GM23338 (cell line): ENCODE results near the gene BDKRB1. TPM values are rescaled to one million over a fixed set of nuclear protein-coding genes. Genes with fewer than 3 reads are reported as not detected.

Experiments used
- ATAC-seq: fragments of 200-7000 bp; cut with Tn5 transposase; 3 replicates; pipeline ENCODE4 v1.9.1; 2020
- DNase-seq: peaks from one replicate; pipeline ENCODE4 v3.0.0-alpha.2; 2015; ENCODE audit warnings: low spot score
- H2AFZ ChIP-seq: fragments of 200-600 bp; sonication (generic); 2 replicates; pipeline ENCODE4 v1.8.0; 2016; ENCODE audit warnings: antibody characterized with exemption, mild to moderate bottlenecking, moderate library complexity
- H3F3A ChIP-seq: fragments of 200-600 bp; sonication (generic); replicated peaks from 2 replicates; pipeline ENCODE4 v1.8.0; 2017; ENCODE audit warnings: antibody characterized with exemption, mixed run types, low read depth
- H3K27ac ChIP-seq: fragments of 200-600 bp; sonication (generic); 2 replicates; pipeline ENCODE4 v1.6.1; 2016; ENCODE audit warnings: low read depth
- H3K27me3 ChIP-seq: fragments of 200-600 bp; sonication (generic); 2 replicates; pipeline ENCODE4 v1.8.0; 2016; ENCODE audit warnings: mild to moderate bottlenecking, mixed run types, moderate library complexity; ENCODE audit not compliant: insufficient read depth
- H3K36me3 ChIP-seq: fragments of 200-600 bp; sonication (generic); 2 replicates; pipeline ENCODE4 v1.8.0; 2016; ENCODE audit warnings: mild to moderate bottlenecking; ENCODE audit not compliant: insufficient read depth
- H3K4me1 ChIP-seq: fragments of 200-600 bp; sonication (generic); 2 replicates; pipeline ENCODE4 v1.8.0; 2016; ENCODE audit warnings: mild to moderate bottlenecking, moderate library complexity; ENCODE audit not compliant: insufficient read depth
- H3K4me2 ChIP-seq: fragments of 200-600 bp; sonication (generic); 2 replicates; pipeline ENCODE4 v1.7.1; 2017; ENCODE audit warnings: mixed run types
- H3K4me3 ChIP-seq: fragments of 200-600 bp; sonication (generic); 2 replicates; pipeline ENCODE4 v1.6.1; 2016; ENCODE audit warnings: mixed run types
- H3K79me2 ChIP-seq: fragments of 200-600 bp; sonication (generic); replicated peaks from 2 replicates; pipeline ENCODE4 v1.8.0; 2017; ENCODE audit warnings: mild to moderate bottlenecking; ENCODE audit not compliant: insufficient read depth
- H3K9me2 ChIP-seq: fragments of 200-600 bp; sonication (generic); 2 replicates; pipeline ENCODE4 v1.8.0; 2017; ENCODE audit not compliant: insufficient read depth
- H4K20me1 ChIP-seq: fragments of 200-600 bp; sonication (generic); replicated peaks from 2 replicates; pipeline ENCODE4 v1.8.0; 2017; ENCODE audit warnings: mild to moderate bottlenecking; ENCODE audit not compliant: insufficient read depth
- H3K27ac Mint-ChIP-seq: 2 replicates; pipeline ENCODE4 v1.8.0; 2020; ENCODE audit warnings: inconsistent platforms, mild to moderate bottlenecking, moderate library complexity, mixed read lengths
- H3K27me3 Mint-ChIP-seq: 3 replicates; pipeline ENCODE4 v1.8.0; 2022; ENCODE audit warnings: low read depth, mild to moderate bottlenecking, moderate library complexity, mixed read lengths, inconsistent platforms; ENCODE audit not compliant: insufficient read depth, poor library complexity
- H3K36me3 Mint-ChIP-seq: 3 replicates; pipeline ENCODE4 v1.8.0; 2021; ENCODE audit warnings: low read depth, mild to moderate bottlenecking, inconsistent platforms, moderate library complexity, mixed read lengths
- H3K4me1 Mint-ChIP-seq: 3 replicates; pipeline ENCODE4 v1.8.0; 2020; ENCODE audit warnings: mild to moderate bottlenecking, inconsistent platforms, mixed read lengths
- H3K4me3 Mint-ChIP-seq: 3 replicates; pipeline ENCODE4 v1.8.0; 2021; ENCODE audit warnings: moderate library complexity, mild to moderate bottlenecking, inconsistent platforms, mixed read lengths
- H3K9me3 Mint-ChIP-seq: 3 replicates; pipeline ENCODE4 v1.8.0; 2020; ENCODE audit warnings: moderate library complexity, mild to moderate bottlenecking, inconsistent platforms, mixed read lengths
- CREB1 ChIP-seq: fragments of 250-450 bp; sonication (Bioruptor Pico); IDR thresholded peaks from 2 replicates; pipeline ENCODE4 v1.5.0; 2020; ENCODE audit warnings: low read depth, mild to moderate bottlenecking, moderate library complexity
- CTCF ChIP-seq, 2 experiments: fragments of 200-600 bp in 1 of 2; sonication (generic) in 1 of 2; conservative IDR thresholded peaks; 2 replicates each; pipeline versions ENCODE4 v1.5.1 to v1.6.1; 2016 to 2017; ENCODE audit warnings: antibody characterized with exemption in 2 of 2, low read depth in 2 of 2, mild to moderate bottlenecking in 2 of 2, moderate library complexity in 1 of 2
- ETS1 ChIP-seq: IDR thresholded peaks from 2 replicates; pipeline ENCODE4 v1.6.1; 2016; ENCODE audit warnings: antibody characterized with exemption
- EZH2 ChIP-seq: fragments of 200-600 bp; sonication (generic); IDR thresholded peaks from one replicate; pipeline ENCODE4 v1.8.0; 2017; ENCODE audit warnings: antibody characterized with exemption, mild to moderate bottlenecking, low read depth; ENCODE audit not compliant: unreplicated experiment
- EZH2phosphoT487 ChIP-seq: fragments of 200-600 bp; sonication (generic); IDR thresholded peaks from one replicate; pipeline ENCODE4 v1.8.1; 2018; ENCODE audit warnings: antibody characterized with exemption; ENCODE audit not compliant: unreplicated experiment
- JUNB ChIP-seq: IDR thresholded peaks from one replicate; pipeline ENCODE4 v1.6.1; 2016; ENCODE audit warnings: antibody characterized with exemption; ENCODE audit not compliant: unreplicated experiment
- NANOG ChIP-seq: IDR thresholded peaks from 2 replicates; pipeline ENCODE4 v1.6.1; 2016; ENCODE audit warnings: antibody characterized with exemption, borderline replicate concordance
- POLR2AphosphoS5 ChIP-seq: IDR thresholded peaks from 2 replicates; pipeline ENCODE4 v1.6.1; 2016; ENCODE audit warnings: antibody characterized with exemption, low read depth
- REST ChIP-seq: IDR thresholded peaks from one replicate; pipeline ENCODE4 v1.6.1; 2018; ENCODE audit warnings: antibody characterized with exemption; ENCODE audit not compliant: unreplicated experiment
- STAT1 ChIP-seq: IDR thresholded peaks from one replicate; pipeline ENCODE4 v1.6.1; 2016; ENCODE audit warnings: antibody characterized with exemption; ENCODE audit not compliant: unreplicated experiment
- ZNF114 ChIP-seq: fragments of 250-450 bp; sonication (Bioruptor Pico); IDR thresholded peaks from 2 replicates; pipeline ENCODE4 v1.5.0; 2020; ENCODE audit warnings: mild to moderate bottlenecking, moderate library complexity
- ZNF331 ChIP-seq: fragments of 250-450 bp; sonication (Bioruptor Pico); IDR thresholded peaks from 2 replicates; pipeline ENCODE4 v1.5.0; 2020; ENCODE audit warnings: low read depth, mild to moderate bottlenecking, moderate library complexity
- ZNF462 ChIP-seq: fragments of 250-450 bp; sonication (Bioruptor Pico); IDR thresholded peaks from 2 replicates; pipeline ENCODE4 v1.5.0; 2020; ENCODE audit warnings: mild to moderate bottlenecking, moderate library complexity
- polyA plus RNA-seq: library from polyadenylated mRNA; unstranded; fragments of >200 nt; fragmentation: Nextera tagmentation; extraction: Ambion mirVana; gene quantifications from 2 replicates; pipeline ENCODE4 v1.2.1, GENCODE V29; 2016
- total RNA-seq: library from RNA; depleted of rRNA; stranded (reverse); fragments of >200 nt; shearing (Covaris generic); gene quantifications from 2 replicates; pipeline ENCODE4 v1.2.3, GENCODE V29; 2014

BDKRB1 gene
- total and polyA plus RNA-seq, 2 experiments from 2014 or later: not detected

GRCh38 chr14:96208739-96209138, 47.3 kb upstream of the BDKRB1 start:
- H3K79me2 ChIP-seq: no peaks in the 10 kb centered on the region
- H2AFZ ChIP-seq: no peak overlapping the region
- H3K27ac Mint-ChIP-seq: no peak overlapping the region
- peaks cover 6% of the 10 kb centered on the region; the same call in 1 of the 2 replicates for H3K4me1 ChIP-seq
- no peak for ATAC-seq
- H3K4me3 Mint-ChIP-seq: no peak overlapping the region
- H3K27ac ChIP-seq: no peak overlapping the region
- H3K27me3 Mint-ChIP-seq: peaks cover 11% of the 10 kb centered on the region
- H4K20me1 ChIP-seq: no peaks in the 10 kb centered on the region
- no peak for DNase-seq
- peaks cover 30% of the 10 kb centered on the region for H3K4me1 Mint-ChIP-seq
- TF ChIP-seq JUNB (no peak), REST (no peak), EZH2phosphoT487 (no peak), ZNF114 (CRISPR knock-in tag) (no peak), NANOG (no peak), EZH2 (no peak), CTCF (conservative IDR thresholded peaks at IDR 0.05; ENCODE audit: low read depth in 2 of 2) (no peak), POLR2AphosphoS5 (no peak), ETS1 (no peak), ZNF462 (CRISPR knock-in tag) (no peak), ZNF331 (CRISPR knock-in tag) (no peak), STAT1 (no peak), CREB1 (CRISPR knock-in tag) (no peak)
- H3K4me2 ChIP-seq: no peak overlapping the region
- 0 out of 2 replicates have a peak, but pooled peaks cover under 1% of the 10 kb centered on the region for H3K9me2 ChIP-seq
- peaks cover 7% of the 10 kb centered on the region; the same call in 1 of the 3 replicates for H3K36me3 Mint-ChIP-seq
- no peak overlapping the region for H3K4me3 ChIP-seq
- peaks cover 8% of the 10 kb centered on the region for H3K9me3 Mint-ChIP-seq
- H3K27me3 ChIP-seq: peaks cover 19% of the 10 kb centered on the region
- H3F3A ChIP-seq: no peaks in the 10 kb centered on the region
- H3K36me3 ChIP-seq: no peaks in the 10 kb centered on the region
